DMS53 treated with DMSO at 0.1 percent for 48 hours (cell line): ENCODE measurements around the gene PLEKHF1.
"Not testable (repeated sequence)": the region's sequence is repeated elsewhere in the genome, so short reads cannot be mapped to it uniquely, and the experiment has no call there.

Experiments
- DNase-seq: peaks from one replicate; lab custom pipeline; 2025; ENCODE audit not compliant: unreplicated experiment; lab: John Stamatoyannopoulos, UW

The PLEKHF1 gene

DNA sequence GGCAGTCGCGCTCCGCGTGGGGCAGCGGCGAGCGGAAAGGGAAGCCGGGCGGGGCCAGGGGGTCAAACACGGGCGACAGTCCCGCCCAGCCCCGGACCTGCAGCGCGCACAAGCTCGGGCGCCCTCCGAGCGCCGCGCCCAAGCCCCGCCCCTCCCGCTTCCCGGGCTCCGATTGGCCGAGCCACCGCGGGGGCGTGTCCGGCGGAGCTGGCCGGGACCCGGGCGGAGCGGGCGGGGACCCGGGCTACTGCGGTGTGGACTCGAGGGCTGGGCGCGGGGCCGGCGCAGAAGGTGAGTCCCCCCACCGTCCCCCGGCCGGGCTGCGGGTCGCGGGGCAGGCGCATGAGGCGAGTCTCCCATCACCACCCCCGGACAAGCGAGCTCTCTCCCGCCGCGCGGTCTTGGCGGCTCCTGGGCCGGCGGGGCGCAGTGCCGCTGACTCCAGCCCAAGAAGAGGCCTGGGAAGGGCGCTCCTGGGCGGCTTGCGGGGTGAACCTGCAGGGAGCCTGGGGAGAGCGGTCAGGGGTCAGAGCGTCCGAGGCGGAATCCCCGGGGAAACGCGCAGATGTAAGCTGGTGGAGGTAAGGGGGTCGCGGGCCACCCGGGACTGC, at the start of gene PLEKHF1:
Gene PLEKHF1, plus strand, starts transcription at position 247 of the 611 bp plus-strand sequence. CDS start 8,379 bp downstream, outside the sequence.
- peak; percentile 35 for DNase-seq

- no peak for DNase-seq
These were observed 49.3 kb upstream of the PLEKHF1 start for GRCh38 chr19:29615891-29616425.

- no peak for DNase-seq
These were observed 48.7 kb upstream of the PLEKHF1 start for GRCh38 chr19:29616541-29616940.

GRCh38 chr19:29617366-29618266, 47.6 kb upstream of the PLEKHF1 start:
- DNase-seq = no peak

- DNase-seq = no peak
These were observed 46.8 kb upstream of the PLEKHF1 start for GRCh38 chr19:29618434-29618833.

DNA sequence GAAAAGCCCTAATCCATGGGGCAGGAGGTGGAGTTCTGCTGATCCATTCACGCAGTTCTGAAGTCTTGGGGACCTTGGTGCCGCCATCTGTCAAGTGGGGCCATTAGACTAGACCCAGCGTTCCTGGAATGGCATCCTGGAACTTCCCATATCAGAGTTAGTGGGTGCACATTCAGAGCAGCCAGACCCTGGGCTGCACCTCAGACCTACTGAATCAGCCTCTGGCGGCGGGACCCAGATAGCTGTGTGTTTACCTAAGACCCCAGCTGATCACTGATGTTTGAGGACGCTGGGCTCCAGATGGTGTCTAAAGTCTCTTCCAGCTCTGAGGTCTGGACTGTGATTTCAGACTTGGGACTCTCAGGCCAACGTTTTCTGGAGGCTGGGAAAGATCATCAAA, 46.4 kb upstream of the PLEKHF1 start:
- no peak for DNase-seq

DNA sequence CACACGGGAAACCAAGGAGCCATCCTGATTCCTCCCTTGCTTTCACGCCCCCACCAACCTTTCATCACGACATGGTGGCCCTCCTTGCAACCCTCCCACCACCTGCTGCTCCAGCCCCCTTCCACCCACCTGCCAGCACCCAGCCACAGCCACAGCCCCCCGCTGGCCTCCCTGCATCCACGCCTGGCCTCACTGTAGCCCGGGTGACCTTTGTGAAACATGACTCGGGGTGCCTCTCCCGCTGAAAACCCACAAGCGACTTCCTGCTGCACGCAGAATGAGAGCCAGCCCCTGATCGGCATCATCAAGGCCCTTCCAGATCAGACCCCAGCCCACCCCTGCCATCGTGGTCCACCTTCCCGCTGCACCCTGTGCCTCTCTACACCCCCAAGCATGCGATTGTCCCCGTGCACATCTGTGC, 44.3 kb upstream of the PLEKHF1 start:
- no peak for DNase-seq

- no peak for DNase-seq
These were observed 42.8 kb upstream of the PLEKHF1 start for GRCh38 chr19:29622166-29623070.

DNA sequence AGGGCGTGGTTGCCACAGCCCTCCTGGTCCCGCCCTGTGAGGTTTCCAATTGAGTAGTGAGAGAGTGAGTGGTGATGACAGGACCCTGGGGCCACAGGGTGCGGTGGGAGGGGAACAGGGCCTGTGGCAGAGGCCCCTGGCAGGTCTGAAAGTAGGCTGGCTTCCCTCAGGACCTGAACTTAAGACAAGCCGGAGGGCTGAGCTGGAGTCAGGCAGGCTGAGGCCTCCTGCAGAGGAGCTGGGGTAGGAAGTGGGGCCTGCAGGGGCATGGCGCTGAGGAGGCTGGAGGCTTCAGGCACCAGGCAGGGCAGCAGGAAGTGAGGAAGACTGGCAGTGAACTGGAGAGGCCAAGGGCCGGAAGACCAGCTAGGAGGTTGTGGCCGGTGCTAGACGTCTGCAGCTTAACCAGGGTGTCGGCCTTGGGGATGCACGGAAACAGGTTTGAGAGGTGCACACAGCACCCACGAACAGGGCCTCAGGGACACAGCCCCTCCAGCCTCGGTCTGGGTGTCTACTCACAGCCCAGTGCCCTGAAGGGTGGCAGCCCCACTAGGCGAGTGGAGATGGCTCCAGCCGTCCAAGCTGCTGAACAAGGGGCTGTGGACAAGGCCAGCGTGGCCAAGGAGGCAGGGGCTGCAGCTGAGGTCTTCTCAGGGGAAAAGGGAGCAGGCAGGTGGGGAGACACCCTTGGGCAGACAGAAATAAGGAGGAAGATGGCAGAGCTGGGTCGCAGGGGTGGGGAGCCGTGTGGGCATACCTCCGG, 41.4 kb upstream of the PLEKHF1 start:
- DNase-seq = no peak

DNA sequence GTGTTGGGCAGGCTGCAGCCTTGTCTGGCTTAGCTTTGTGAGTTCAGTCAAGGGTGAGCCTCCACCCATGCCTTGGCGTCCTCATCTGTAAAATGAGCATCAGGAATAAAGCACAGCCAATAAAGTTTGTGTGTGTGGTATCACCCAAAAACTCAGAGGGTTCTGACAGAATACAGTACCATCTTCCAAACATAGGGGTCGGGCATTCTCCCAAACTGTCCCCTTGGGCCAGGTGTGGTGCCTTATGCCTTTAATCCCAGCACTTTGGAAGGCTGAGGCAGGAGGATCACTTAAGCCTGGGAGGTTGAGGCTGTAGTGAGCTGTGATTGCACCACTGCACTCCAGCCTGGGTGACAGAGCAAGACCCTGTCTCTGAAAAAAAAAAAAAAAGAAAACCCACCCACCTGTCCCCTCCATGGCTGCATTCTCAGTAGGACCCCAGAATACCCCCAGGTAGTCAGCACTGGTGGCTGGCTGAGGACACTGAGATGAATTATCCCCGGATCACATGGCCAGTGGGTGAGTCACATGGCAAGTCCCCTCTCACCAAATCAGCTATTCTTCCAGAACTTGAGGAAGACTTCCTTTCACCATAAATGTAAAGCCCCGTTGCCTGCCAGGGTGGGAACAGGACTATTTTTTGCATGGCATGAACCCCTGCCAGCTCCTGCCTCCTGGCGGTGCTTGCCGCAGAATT, 40.6 kb upstream of the PLEKHF1 start:
- DNase-seq = no peak

DNA sequence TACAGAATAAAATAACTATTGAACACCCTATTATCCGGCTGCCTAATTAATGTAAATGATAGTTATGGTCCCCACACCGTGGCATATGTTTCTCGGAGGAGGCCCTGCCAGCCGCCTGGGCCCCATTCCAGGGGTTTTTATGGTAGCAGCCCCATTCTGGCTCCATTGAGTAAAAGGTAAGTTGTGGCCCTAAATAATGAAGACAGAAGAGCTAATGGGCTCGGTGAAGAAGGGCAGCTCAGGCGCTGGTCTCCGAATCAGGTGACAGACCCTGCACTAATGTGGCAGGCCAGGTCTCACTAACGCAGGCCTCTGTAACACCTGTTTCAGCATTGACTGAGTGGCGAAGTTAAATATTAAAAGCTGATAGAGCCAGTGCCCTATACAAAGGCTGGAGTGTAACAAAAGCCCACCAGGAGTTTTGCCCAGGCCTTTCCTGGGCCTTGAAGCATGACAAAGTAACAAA, 40.0 kb upstream of the PLEKHF1 start:
- DNase-seq = no peak

DNA sequence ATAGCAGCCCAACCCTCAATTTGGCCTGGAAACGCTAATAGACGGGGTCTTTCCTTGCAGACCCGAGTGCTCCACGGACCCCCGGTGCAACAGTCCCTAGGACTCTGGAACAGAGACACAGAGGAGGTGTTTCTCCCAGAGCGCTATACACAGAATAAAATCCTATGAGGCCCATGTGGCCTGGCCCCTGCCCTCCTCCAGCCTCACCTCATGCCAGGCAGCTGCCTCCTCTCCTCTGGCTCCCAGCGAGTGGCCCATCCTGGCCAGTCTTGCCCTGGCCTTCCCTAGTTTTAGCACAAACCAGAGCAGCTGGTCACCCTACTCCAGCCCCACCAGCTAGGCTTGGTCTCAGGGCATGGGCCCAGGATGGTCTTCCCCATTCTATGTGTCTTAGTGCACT, 38.9 kb upstream of the PLEKHF1 start:
- DNase-seq = no peak

GRCh38 chr19:29626832-29627231, 38.4 kb upstream of the PLEKHF1 start:
- DNase-seq = not testable (repeated sequence)

- DNase-seq = no peak
These were observed 36.4 kb upstream of the PLEKHF1 start for GRCh38 chr19:29628661-29629385.

GRCh38 chr19:29629836-29630534, 35.3 kb upstream of the PLEKHF1 start:
- no peak for DNase-seq

DNA sequence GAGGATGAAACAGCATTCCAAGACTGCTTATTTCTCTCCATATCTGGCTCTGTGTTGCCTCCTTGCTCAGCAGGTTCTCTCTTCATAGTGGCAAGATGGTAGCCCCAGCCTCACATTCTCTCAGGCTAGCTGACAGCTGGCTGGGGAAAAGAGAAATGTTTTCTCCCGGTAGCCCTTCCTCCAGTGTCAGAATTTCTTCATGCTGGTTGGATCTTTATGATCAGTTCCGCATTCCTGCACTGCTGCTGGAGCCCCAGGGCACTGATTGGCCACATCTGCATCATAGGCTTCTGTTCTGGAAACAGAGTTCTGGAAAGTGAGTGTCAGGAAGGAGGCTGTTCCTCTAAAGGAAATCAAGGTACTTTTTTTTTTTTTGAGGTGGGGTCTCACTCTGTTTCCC, 34.6 kb upstream of the PLEKHF1 start:
- no peak for DNase-seq

- DNase-seq = no peak
These were observed 33.8 kb upstream of the PLEKHF1 start for GRCh38 chr19:29631450-29631849.

DNA sequence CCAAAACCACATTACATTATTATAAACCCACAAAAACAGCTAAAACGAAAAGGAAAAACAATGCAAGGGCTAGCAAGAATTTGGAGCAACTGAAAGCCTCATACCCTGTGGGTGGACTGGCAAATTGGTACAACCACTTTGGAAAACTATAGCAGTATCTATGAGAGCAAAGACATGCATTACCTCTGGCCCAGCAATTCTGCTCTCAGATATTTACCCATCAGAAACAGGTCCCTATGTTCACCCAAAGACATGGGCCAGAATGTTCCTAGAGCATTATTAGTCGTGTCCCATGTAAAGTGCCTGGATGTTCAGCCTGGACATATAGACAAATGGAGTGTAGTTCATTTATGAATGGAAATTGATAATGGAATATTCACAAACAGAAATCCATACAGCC, 31.3 kb upstream of the PLEKHF1 start:
- no peak for DNase-seq
